ENCODE results near the gene TMC8. TPM values are rescaled to one million over a fixed set of nuclear protein-coding genes. Genes with fewer than 3 reads are reported as not detected.
A peak's percentile ranks its signal among the peaks of the same experiment; 100 is the strongest.

The TMC8 gene
- total and polyA plus RNA-seq, 2 experiments from 2014 or later = 1.1 to 3.1 TPM

DNA sequence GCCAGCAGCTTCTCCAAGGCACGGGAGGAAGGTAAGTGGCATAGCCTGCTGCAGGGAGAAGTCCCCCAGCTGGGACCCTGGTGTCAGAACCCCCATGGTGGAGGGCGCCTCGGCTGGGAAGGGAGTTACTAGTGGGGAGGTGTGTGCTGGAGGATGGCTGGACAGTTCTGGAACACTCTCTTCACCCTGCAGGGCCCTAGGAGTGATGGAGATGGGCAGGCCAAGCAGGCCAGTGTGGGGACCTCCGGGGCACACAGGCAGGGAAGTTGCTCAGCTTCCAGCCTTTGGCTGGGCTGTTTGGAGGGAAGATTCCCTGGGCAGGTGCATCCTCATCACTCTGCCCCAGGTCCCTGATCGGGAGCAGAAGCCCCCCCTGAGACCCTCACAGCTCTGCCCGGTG lies 16.3 kb downstream of the TMC8 start:
- Histone ChIP-seq H3K27ac (no peak overlapping the region), H3K4me3 (no peak overlapping the region), H3K36me3 (no peaks in the 10 kb centered on the region), H3K27me3 (no peaks in the 10 kb centered on the region), H3K4me1 (ENCODE audit: low read depth) (peaks cover 22% of the 10 kb centered on the region), H3K9me3 (ENCODE audit: low read depth) (no peaks in the 10 kb centered on the region)
- TF ChIP-seq, protein P1, sequence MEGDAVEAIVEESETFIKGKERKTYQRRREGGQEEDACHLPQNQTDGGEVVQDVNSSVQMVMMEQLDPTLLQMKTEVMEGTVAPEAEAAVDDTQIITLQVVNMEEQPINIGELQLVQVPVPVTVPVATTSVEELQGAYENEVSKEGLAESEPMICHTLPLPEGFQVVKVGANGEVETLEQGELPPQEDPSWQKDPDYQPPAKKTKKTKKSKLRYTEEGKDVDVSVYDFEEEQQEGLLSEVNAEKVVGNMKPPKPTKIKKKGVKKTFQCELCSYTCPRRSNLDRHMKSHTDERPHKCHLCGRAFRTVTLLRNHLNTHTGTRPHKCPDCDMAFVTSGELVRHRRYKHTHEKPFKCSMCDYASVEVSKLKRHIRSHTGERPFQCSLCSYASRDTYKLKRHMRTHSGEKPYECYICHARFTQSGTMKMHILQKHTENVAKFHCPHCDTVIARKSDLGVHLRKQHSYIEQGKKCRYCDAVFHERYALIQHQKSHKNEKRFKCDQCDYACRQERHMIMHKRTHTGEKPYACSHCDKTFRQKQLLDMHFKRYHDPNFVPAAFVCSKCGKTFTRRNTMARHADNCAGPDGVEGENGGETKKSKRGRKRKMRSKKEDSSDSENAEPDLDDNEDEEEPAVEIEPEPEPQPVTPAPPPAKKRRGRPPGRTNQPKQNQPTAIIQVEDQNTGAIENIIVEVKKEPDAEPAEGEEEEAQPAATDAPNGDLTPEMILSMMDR (IDR thresholded peaks at IDR 0.05; ENCODE audit: low read depth, low read length) = no peak
- no peak for DNase-seq (ENCODE audit: low read depth in 1 of 2, low spot score in 1 of 2)

DNA sequence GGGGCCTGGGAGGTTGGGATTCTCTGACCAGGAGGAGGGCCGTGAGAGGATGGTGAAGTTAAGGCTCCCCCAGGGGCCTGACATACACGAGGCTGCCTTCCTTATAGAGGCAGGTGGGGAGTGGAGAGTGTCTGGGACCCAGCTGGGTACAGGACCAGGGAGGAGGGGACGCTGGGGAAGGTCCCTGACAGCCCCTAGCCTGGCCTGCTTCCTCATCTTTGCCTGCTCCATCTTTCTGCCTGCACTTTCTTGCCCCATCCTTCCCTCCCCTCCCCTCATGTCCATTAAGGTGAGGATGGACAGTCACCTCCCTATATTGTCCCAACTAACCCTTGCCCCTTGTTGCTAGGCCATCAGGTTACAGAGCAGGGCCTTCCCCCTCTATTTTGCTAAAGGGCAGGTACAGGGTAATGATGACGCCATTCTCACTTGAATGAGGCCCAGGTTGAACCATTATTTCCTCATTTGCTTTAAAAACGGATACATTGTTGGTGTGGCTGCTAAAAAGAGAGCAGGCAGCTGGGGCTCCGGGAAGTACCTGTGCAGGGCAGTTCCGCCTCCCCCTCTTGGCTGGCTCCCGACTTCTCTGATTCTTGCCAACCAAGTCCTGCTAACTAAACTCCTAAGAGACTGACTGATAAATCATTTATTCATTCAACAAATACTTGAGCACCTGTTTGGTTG lies 16.9 kb downstream of the TMC8 start:
- peaks cover 22% of the 10 kb centered on the region for H3K4me1 ChIP-seq (ENCODE audit: low read depth)
- no peaks in the 10 kb centered on the region for H3K9me3 ChIP-seq (ENCODE audit: low read depth)
- no peaks in the 10 kb centered on the region for H3K36me3 ChIP-seq
- TF ChIP-seq, protein P1 (IDR thresholded peaks at IDR 0.05; ENCODE audit: low read depth, low read length) = no peak
- H3K27me3 ChIP-seq = no peaks in the 10 kb centered on the region
- no peak overlapping the region for H3K27ac ChIP-seq
- DNase-seq (ENCODE audit: low read depth in 1 of 2, low spot score in 1 of 2) = no peak
- no peak overlapping the region for H3K4me3 ChIP-seq

DNA sequence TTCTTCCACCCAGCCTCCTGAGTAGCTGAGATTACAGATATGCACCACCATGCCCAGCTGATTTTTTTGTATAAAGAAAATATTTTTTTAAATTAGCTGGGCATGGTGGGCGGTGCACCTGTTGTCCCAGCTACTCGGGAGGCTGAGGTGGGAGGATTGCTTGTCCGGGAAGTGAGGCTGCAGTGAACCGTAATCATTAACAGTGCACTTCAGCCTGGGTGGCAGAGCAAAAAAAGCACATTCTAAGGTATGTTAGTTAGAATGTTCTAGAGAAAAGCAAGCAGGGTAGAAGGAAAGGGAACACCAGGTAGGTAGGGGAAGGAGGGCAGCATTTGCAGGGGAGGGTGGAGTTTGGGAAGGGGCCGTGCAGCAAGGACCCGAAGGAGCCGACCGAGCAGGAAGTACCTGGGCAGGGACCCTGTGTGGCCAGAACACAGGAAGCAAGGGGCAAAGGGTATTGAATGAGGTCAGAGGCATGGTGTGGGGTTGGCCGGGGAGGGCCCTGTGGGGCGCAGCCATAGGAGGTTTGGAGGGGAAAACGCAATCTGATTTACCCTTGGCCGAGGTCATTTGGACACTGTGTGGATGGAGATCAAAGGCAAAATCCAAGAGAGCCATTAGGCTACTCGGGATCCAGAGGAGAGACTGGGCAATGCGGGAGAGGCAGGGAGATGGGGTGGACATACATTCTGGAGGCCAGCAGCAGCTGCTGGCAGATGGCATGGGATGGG lies 17.9 kb downstream of the TMC8 start:
- no peaks in the 10 kb centered on the region for H3K36me3 ChIP-seq
- no peaks in the 10 kb centered on the region for H3K27me3 ChIP-seq
- TF ChIP-seq, protein P1 (IDR thresholded peaks at IDR 0.05; ENCODE audit: low read depth, low read length) = no peak
- no peak overlapping the region for H3K27ac ChIP-seq
- no peak overlapping the region for H3K4me3 ChIP-seq
- H3K4me1 ChIP-seq (ENCODE audit: low read depth) = peaks cover 19% of the 10 kb centered on the region
- DNase-seq (ENCODE audit: low read depth in 1 of 2, low spot score in 1 of 2) = no peak
- H3K9me3 ChIP-seq (ENCODE audit: low read depth) = no peaks in the 10 kb centered on the region

DNA sequence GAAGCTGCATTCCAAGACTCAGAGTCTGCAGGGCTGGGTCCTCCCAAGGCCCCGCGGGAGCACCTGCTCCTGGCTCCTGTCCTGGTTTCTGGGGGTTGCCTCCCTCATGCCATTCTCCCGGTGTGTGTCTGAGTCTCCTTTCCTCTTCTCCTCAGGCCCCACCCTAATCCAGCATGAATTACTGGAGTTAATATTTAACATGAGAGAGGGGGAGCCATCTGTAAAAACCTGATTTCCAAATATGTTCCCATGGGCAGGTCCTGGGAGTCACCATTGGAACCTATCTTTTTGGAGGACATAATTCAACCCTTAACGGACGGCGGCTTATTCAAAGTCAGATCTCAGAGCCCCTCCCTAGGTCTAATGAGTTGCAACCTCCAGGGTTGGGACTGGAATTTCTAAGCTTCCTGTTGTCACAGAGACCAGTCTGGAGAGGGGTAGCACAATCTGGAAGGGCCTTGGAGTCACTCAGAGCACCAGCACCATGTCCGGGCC lies 21.0 kb downstream of the TMC8 start:
- peak in 1 of 2 donors; percentile 59 for DNase-seq (ENCODE audit: low read depth in 1 of 2, low spot score in 1 of 2)

DNA sequence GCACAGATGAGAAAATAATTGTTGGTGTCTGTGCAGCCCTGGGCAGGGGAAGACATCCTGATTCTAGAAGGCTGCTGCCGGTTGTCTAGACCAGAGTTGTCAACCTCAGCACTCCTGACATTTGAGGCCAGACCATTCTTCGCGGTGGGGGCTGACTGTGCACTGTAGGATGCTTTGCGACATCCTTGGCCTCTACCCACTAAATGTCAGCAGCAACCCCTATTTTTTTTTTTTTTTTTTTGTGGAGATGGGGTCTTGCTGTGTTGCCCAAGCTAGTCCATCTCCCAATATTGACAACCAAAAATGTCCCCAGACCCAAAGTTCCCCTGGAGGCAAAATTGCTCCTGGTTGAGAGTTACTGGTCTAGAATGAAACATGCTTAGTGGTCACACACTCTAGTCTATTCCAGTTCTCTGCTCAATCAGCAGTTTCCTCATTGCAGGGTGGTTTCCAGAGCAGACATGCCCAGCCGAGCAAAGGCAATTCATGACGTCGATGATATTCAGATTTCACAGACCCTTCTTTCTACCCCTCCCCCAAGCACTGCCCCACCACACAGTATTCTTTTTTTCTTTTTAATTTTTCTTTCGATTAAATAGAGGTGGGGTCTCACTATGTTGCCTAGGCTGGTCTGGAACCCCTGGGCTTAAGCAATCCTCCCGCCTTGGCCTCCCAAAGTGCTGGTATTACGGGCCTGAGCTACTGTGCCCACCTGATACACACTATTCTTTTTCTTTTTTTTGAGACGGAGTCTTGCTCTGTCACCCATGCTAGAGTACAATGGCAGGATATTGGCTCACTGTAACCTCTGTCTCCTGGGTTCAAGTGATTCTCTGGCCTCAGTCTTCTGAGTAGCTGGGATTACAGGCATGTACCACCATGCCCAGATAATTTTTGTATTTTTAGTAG lies 24.6 kb downstream of the TMC8 start:
- Histone ChIP-seq H3K36me3 (no peaks in the 10 kb centered on the region), H3K27ac (no peak overlapping the region), H3K27me3 (no peaks in the 10 kb centered on the region), H3K4me1 (ENCODE audit: low read depth) (no peaks in the 10 kb centered on the region), H3K9me3 (ENCODE audit: low read depth) (no peaks in the 10 kb centered on the region), H3K4me3 (no peak overlapping the region)
- peak in 1 of 2 donors; percentile 21 for DNase-seq (ENCODE audit: low read depth in 1 of 2, low spot score in 1 of 2)
- TF ChIP-seq, protein P1 (IDR thresholded peaks at IDR 0.05; ENCODE audit: low read depth, low read length) = no peak

More for the DNA sequence above, 21.0 kb downstream of the TMC8 start:
- no peak overlapping the region for H3K4me3 ChIP-seq
- no peaks in the 10 kb centered on the region for H3K4me1 ChIP-seq (ENCODE audit: low read depth)
- no peaks in the 10 kb centered on the region for H3K36me3 ChIP-seq
- no peak overlapping the region for H3K27ac ChIP-seq
- no peaks in the 10 kb centered on the region for H3K27me3 ChIP-seq
- TF ChIP-seq, protein P1 (IDR thresholded peaks at IDR 0.05; ENCODE audit: low read depth, low read length) = no peak
- H3K9me3 ChIP-seq (ENCODE audit: low read depth) = no peaks in the 10 kb centered on the region

Data from cardiac muscle cell (in vitro differentiated cells and primary cell).